SHP77 (cell line): ENCODE results near the gene GIMAP7.
"Not testable (repeated sequence)": the region's sequence is repeated elsewhere in the genome, so short reads cannot be mapped to it uniquely, and the experiment has no call there.

Experiments used
- DNase-seq, 2 experiments: peaks; one replicate each; lab custom pipeline; 2025; lab: John Stamatoyannopoulos, UW

Gene GIMAP7

DNA sequence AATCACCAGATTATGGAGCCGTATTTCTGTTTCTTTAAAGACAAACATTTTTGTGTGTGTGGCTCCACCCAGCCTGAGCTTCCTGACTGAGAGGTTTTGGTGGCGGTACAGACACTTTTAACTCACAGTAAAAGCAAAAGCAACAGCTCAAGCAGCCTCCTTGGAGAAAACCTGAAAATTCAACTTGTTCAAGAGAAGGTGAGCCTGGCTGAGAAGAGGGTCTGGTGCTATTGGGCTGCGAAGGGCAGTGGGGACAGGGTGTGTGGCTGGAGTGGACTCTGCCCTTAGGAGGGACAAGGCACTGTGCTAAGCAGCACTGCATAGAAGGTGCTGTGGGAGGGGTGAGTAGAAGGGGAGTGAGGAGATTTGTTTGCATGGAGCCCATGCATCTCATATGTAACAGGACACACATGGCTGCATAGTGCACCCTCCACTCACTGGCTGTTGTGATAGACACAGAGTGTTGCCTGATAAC lies at the start of gene GIMAP7:
Gene GIMAP7 (plus strand): TSS at position 125 of the 475 bp plus-strand sequence. CDS start 5,103 bp downstream, outside the sequence.
- DNase-seq: no peak

DNA sequence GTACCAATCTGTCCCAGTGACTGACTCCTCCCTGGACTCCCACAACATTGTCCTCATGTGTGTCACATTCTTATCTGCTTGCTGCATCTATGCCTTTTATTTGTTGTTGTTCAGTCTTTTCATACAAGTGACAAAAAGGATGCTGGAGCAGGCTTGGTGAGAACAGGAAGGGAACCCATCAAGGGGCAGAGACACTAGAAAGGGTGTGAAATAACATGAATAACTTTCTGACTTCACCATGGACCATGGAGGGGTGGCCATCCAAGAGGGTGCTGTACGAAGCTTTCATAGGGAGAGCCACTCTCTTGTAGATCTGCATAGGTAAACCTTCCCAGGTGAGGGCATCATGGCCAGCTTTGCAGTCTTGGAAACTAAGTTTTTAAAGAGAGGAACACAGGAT lies 49.7 kb upstream of the GIMAP7 start:
- no peak for DNase-seq

DNA sequence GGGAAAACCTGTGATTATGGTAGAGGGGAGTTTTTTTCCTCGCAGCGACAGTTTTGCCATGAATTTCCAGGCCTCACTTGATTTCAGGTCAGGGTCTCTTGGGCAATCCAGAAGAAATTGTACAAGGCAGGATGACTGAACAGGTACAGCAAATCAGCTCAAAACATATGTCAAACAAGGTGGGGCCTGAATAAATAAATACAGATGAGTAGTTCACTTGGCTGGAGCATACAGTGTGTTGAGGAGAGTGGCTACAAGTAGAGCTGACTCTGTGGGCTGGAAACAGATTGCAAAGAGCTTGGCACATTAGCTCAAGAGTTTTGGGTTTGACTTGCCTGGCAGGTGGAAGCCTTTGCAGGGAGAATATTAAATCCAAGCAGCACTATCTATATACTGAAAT lies 49.3 kb upstream of the GIMAP7 start:
- no peak for DNase-seq

DNA sequence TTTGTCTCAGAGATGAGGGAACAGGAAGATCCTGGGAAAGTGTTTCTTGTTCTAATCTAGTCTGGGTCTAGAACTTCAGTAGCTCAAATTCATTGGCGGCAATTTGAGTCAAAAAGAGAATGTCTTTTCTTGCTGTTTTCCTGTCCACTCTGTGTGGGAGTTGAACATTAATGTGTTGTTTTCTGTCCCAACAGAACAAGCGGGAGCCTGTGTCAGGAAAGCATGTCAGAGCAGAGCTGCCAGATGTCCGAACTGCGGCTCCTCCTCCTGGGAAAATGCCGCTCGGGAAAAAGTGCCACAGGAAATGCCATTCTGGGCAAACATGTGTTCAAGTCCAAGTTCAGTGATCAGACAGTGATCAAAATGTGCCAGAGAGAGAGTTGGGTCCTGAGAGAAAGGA lies 48.2 kb upstream of the GIMAP7 start:
- DNase-seq: no peak

DNA sequence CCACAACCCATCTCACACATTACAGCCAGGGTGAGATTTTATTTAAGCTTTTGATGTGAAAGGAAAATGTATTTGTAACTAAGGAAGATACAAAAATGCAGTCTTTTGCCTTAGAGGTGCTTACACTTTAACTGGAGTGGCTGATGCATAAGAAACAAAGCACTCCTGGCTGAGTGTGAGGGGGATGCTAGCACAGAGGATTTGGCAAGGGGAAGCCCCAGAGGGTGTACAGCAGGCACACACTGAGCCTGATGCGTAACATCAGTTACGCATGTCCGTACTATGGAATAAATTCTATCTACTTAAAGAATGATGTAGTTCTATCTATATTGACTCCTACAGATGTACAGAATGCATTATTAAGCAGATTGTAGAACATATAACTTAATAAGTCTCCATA lies 46.4 kb upstream of the GIMAP7 start:
- DNase-seq: no peak

DNA sequence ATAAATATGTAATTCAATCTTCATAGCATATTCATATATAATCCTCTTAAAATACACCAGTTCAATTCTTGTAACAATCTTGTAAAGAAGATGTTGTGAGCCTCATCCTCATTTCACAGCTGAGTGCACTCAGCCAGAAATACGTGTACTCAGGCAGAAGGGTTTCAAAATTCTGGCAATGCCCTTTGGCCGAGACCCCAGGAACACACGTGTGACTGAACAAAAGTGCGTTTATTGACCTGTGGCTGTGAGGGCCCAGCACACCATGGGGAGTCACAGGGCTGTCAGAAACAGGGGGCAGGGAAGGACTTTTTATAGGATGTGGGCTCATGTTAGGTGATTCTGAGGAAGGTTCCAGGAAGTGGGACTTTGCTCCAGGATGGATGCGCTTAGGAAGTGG lies 42.8 kb upstream of the GIMAP7 start:
- no peak for DNase-seq

DNA sequence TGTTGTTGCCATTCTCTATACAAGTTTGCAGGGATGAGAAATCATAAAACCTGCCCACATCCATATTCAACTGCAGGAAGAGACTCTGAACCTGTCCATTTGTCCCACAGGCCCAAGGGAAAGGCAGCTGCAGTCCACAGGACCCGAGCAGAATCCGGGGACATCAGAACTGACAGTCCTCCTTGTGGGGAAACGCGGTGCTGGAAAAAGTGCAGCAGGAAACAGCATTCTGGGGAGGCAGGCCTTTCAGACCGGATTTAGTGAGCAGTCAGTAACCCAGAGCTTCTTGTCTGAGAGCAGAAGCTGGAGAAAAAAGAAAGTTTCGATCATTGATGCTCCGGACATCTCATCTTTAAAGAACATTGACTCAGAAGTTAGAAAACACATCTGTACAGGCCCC lies 40.8 kb upstream of the GIMAP7 start:
- no peak for DNase-seq

DNA sequence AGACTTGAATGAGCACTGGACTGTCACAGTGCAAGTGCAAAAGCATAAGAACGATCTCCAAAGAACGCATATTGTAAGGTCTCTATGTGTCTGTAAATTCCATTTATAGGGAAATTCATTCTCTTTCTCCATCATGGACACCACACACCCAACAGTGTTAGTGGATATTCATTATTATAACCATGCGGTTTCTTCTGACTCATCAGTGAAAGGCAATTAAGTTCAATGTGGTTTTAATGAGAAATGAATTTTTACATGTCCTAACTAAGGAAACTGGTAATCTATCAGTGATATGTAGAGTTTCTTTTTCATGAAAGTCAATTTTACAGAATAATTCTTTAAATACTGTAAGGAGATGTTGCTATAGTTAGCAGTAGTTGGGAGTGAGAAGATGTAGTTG lies 38.4 kb upstream of the GIMAP7 start:
- DNase-seq: no peak

DNA sequence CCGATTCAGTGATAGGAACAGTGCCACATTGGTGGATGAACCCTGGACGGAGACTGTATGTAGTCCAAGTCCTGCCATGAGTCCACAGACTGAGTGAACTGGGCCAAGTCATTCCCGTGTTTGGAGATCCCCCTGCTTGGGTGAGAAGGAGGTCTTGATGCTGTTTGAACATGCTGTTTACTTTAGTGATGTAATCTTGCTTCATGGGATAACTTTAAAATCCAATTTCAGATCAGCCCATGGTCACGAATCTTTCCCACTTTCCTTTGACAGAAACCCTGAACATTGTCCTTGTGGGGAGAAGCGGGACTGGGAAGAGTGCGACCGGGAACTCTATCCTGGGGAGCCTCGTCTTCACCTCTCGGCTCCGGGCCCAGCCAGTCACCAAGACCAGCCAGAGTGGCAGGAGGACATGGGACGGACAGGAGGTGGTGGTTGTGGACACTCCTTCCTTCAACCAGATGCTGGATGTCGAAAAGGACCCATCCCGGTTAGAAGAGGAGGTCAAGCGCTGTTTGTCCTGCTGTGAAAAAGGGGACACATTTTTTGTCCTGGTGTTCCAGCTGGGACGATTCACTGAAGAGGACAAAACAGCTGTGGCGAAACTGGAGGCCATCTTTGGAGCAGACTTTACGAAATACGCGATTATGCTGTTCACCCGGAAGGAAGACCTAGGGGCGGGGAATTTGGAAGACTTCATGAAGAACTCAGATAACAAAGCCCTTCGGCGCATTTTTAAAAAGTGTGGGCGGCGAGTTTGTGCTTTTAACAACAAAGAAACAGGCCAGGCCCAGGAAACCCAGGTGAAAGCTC lies 37.6 kb upstream of the GIMAP7 start:
- no peak for DNase-seq

DNA sequence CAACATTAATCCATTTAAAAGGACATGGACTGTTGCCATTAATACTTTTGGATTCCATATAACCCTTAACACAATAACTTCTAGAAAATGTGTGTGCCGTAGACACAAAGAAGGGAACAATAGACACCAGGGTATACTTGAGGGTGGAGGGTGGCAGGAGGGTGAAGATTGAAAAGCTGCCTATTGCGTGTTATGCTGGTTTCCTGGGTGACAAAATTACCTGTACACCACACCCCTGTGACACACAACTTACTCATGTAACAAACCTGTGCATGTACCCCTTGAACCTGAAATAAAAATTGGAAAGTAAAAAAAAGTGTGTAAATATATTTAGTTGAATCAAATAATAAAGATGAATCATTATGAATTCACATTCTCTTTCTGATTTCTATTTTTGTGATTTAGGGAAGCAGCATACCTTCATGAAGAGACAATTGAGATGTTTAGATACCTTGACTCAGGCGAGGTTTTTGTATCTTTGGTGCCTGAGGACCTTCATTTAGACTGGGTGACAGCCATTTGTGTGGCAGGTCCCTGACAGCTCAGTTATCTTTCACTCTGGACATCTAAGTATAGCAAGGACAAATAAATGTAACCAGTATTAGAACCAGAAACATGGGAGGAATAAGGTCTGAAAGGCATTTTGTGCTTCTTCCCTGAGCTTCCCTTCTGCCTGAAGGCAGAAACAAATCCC lies 35.5 kb upstream of the GIMAP7 start:
- DNase-seq: no peak

DNA sequence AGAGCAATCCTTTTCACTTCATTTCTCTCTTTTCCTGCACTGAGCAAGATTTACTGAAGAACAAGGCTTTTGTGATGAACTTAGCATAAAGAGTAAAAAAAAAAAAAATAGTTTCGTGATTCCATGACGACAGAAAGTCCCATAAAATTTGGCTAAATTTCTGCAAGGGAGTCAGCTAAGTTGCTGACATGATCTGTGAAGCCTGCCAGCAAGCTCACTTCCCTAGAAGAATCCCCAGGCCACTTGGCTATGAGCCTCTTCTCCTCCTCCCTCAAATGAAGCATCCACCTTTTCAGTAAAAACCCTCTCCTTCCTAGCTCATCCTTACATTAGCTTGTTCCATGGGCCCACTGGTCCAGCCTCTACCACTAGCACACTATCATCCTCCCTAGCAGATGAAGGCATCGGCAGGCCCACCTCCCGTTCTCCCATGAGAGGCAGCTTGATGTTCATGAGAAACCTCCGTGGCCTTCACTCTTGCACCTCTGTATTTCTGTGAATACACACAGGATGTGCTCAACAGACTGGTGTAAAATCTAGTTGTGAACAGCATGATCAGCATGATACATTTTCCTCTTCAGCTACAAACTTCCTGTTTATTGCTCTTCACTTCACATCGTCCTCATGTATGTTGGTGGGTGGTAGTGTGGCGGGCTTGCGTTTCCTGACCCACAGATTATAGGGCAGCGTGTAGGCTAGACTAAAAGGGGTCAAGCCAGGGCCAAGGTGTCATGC lies 33.3 kb upstream of the GIMAP7 start:
- no peak for DNase-seq

DNA sequence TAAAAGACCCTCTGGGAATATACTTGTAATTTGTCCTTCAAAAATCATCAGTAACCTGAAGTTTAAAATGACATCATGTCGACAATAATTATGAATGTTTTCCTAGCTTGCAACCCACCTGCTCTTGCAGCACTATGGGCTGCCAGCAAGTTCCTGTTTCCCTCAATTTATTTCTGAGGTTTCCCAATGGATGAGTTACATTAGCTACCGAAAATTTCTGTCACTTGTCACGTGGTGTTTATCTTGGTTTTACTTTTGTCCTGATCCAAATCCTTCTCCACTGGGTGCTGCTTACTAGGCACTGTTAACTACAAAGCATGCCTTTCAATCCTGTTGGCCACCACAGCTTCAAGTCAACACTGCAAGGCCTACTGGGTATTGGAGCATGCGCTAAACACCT lies 32.8 kb upstream of the GIMAP7 start:
- no peak for DNase-seq

DNA sequence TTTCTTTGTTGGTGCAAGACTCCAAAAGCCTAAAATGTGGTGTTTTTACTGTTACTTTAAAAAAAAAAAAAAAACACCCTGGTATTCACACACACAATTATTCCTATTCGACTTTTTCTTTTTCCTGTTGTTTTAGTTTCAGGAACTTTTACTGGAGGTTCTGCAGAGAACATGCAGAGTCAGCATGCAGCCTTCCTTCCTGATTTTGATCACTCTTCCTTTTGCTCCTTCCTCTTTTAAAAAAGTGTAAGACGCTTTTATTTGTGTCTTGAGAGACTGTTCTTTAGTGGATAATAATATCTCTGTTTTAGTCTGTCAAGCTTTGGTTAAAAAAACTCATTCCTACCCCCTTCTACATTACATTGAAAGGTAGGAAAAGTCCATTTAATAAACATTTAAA lies 31.2 kb upstream of the GIMAP7 start:
- DNase-seq: not testable (repeated sequence)

DNA sequence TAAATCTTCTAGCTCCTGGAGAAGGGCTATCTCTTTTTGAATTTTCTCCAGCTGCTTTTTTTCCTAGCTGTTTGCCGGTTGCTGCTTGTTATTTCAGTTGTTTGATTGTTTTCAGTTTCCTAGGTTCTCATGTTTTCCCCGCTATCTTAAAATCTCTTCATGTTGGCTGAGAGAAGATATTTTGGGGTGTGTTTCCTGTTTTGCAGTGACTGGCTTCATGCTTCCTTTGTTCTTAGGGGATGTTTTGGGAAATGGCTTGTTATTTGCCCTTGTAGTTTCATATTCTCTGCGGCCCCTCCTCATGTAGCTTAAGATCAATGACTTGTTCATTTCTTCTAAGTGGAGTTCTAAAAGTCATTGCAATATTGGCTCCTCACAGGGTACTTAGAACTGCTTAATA lies 30.6 kb upstream of the GIMAP7 start:
- not testable (repeated sequence) for DNase-seq

DNA sequence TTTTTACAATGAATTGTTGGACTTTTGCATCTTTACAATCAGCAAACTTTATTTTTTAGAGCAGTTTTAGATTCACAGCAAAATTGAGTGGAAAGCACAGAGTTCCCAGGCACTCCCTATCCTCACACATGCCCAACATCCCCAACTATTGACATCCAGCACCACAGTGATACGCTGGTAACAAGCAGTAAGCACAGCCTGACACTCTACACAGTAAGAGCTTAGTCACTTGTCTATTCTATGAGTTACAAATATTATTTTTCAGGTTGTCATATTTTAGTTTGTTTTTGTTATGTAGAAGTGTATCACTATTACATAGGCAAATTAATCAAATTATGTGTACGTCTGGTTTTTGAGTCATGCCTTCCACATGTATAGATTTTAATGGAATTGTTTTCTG lies 27.0 kb upstream of the GIMAP7 start:
- DNase-seq: no peak

DNA sequence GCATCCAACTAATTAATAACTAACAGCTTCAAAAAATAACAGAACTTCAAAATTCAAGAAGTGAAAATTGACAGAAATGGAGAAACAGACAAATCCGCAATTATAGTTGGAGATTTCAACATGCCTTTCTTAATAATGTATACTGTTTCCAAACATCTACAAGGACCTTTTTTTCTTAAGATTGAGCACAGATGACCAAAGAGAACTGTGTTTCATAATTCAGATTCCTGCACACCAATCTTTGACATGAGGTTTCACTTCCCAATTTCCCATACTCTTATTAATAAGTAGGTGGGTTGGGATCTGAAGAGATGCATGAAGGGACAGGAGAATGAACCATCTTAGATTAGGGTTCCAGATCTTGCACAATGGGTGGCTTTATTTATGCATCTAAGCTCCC lies 24.9 kb upstream of the GIMAP7 start:
- DNase-seq: no peak

DNA sequence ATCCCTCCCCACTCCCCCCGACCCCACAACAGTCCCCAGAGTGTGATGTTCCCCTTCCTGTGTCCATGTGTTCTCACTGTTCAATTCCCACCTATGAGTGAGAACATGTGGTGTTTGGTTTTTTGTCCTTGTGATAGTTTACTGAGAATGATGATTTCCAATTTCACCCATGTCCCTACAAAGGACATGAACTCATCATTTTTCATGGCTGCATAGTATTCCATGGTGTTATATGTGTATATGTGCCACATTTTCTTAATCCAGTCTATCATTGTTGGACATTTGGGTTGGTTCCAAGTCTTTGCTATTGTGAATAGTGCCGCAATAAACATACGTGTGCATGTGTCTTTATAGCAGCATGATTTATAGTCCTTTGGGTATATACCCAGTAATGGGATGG lies 21.2 kb upstream of the GIMAP7 start:
- not testable (repeated sequence) for DNase-seq

DNA sequence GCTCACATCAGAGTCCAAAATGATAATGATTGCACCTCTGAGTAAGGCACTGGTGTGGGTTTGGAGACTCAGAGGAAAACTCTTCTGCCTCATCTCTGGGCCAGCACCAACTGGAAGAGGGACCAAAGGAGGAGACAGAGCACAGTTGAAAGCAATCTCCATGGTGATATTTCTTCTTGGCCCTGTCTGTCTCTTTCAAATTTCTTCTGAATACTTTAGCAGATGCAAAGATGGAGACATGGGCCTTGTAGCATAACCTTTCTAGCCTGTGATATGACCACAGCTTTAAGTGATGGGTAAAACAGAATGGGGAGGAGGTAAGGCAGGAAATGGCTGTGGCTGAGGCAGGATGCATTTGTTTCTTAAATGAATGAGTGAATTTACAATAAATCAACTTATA lies 12.2 kb upstream of the GIMAP7 start:
- no peak for DNase-seq

DNA sequence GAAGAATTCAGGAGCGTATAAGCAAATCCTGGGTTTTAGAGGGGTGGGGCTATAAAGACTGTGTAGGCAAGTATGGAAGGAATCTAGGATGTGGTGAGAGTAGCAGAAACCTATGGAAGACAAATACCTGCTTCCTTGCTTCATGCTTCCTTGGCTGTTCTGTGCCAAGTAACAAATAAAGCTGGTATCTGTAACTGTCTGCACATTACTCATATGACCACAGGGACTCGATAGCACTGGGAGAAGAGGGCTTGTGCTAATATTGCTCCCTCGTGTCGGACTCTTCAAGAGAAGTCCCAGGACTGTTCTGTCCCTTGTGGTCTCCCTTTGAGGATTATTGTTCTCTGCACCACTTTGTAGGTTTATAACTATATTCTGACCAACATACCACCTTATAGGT lies 11.5 kb upstream of the GIMAP7 start:
- DNase-seq: no peak

DNA sequence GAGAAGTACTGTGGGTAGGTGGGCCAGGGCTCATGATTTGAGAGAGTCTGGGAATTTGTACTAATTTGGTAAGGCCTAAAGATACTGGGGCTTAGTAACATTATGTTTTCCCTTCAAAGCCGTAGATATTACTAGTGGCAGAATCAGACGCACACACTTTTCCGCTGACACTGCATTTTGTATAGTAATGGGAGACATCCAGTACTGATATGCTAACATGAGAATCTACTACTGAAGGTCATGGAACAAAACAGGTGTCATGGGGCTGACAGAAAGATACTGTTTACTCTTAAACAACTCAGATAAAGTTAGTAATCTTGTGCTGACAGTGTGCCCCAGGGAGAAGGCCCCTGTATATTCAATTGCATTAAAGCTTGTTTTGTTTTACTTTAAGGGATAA lies 11.1 kb upstream of the GIMAP7 start:
- no peak for DNase-seq

DNA sequence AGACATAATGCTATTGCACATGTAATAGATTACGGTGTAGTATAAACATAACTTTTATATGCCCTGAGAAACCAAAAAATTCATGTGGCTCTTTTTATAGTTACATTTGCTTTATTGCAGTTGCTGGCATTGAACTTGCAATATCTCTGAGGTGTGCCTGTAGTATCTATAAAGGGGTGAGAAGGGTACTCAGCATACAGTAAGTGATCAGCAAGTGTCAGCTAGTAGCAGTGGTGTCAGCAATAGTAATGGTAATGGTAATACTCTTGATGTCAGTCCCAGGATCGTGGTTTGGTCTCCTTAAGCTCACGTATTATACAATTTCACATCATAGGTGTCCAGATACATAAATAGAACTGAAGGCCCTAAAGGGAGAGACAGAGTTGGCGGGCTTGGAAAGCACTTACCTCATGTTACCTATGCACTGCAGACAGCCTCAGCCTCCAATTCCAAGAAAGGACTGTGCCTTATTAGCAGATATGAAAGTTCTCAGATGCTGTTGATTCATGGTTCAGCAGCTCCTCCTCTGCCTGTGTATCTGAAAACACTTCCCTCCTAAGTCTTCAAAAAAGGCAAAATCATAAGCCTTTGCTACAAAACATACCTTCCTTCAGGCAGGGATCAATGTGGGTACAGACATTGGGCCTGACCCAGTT lies 6.6 kb upstream of the GIMAP7 start:
- no peak for DNase-seq

DNA sequence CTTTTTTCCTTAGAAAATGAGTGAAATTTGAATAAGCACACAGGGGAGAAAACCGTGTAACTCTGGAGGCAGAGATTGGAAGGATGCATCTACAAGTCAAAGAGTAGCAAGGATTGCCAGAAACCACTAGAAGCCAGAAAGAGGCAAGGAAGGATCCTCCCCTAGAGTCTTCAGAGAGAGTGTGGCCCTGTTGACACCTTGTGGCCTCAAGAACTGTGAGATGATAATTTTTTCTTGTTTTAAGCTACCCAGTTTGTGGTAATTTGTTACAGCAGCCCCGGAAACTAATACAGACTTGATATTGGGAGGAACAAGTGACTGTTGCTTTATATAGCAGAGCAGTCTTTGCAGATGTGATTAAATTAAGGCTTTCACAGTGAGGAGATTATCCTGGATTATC lies 3.6 kb upstream of the GIMAP7 start:
- no peak for DNase-seq
